ENCODE results near the gene RPS6KA5.
"Not testable (repeated sequence)": the region's sequence is repeated elsewhere in the genome, so short reads cannot be mapped to it uniquely, and the experiment has no call there.

DNA sequence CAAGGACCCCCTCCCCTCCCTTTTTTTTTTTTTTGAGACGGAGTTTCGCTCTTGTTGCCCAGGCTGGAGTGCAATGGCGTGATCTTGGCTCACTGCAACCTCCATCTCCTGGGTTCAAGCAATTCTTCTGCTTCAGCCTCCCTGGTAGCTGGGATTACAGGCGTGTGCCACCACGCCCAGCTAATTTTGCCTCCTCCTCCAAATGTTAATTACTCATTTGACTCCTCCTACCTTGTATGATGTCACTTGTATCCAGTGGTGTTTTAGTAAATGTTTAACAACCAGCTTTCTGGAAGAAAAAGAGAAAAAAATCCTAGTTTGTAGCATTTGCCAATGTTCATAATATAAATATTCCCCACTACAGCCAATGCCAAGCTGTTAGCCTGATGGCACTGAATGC lies 37.2 kb upstream of the RPS6KA5 start:
- not testable (repeated sequence) for TF ChIP-seq CTCF, EP300 (IDR thresholded peaks at IDR 0.05)

All from gastroesophageal sphincter (tissue), 3 donors.